ENCODE measurements around the gene NAALADL2. TPM values are rescaled to one million over a fixed set of nuclear protein-coding genes. Genes with fewer than 3 reads are reported as not detected.

The NAALADL2 gene
- total and polyA plus RNA-seq, 2 experiments from 2014 or later, result 3.4 to 15.3 TPM

GRCh38 chr3:175571096-175571495, 712.0 kb downstream of the NAALADL2 start:
- Histone ChIP-seq H3K4me2 (no peak overlapping the region), H3K27me3 (no peaks in the 10 kb centered on the region), H3K36me3 (replicated peaks; ENCODE audit: insufficient read depth, low read depth) (peaks cover 3% of the 10 kb centered on the region)

GRCh38 chr3:175573226-175573625, 714.1 kb downstream of the NAALADL2 start:
- H3K27me3 ChIP-seq, result no peaks in the 10 kb centered on the region
- no peaks in the 10 kb centered on the region for H3K79me2 ChIP-seq
- H3K4me3 ChIP-seq, result no peak overlapping the region
- H3K36me3 ChIP-seq (replicated peaks; ENCODE audit: insufficient read depth, low read depth), result peaks cover 3% of the 10 kb centered on the region
- no peak overlapping the region for H2AFZ ChIP-seq
- no peak for TF ChIP-seq EZH2 (IDR thresholded peaks at IDR 0.05; ENCODE audit: borderline replicate concordance)
- no peak for TF ChIP-seq EZH2phosphoT487 (IDR thresholded peaks at IDR 0.05; ENCODE audit: low read depth, severe bottlenecking, unreplicated experiment)
- no peak for TF ChIP-seq CTCF (IDR thresholded peaks at IDR 0.05; ENCODE audit: poor library complexity)
- no peaks in the 10 kb centered on the region for H3K9me3 ChIP-seq (ENCODE audit: low read depth)
- H4K20me1 ChIP-seq (ENCODE audit: insufficient read depth, poor library complexity, severe bottlenecking), result no peaks in the 10 kb centered on the region
- DNase-seq (ENCODE audit: low spot score), result no peak
- no peak overlapping the region for H3K27ac ChIP-seq
- WGBS (ENCODE audit: low lambda C conversion rate, missing lambda C conversion rate), result 78% methylated on average over 2 of the region's 2 CpGs
- H3K4me1 ChIP-seq (ENCODE audit: insufficient read depth), result no peaks in the 10 kb centered on the region
- H3K4me2 ChIP-seq, result no peak overlapping the region
- H3K9me2 ChIP-seq (replicated peaks; ENCODE audit: insufficient read depth), result no peaks in the 10 kb centered on the region

More at GRCh38 chr3:175571096-175571495, 712.0 kb downstream of the NAALADL2 start:
- no peaks in the 10 kb centered on the region for H3K79me2 ChIP-seq
- H3K4me1 ChIP-seq (ENCODE audit: insufficient read depth), result no peaks in the 10 kb centered on the region
- DNase-seq (ENCODE audit: low spot score), result no peak
- H3K9me3 ChIP-seq (ENCODE audit: low read depth), result no peaks in the 10 kb centered on the region
- no peaks in the 10 kb centered on the region for H4K20me1 ChIP-seq (ENCODE audit: insufficient read depth, poor library complexity, severe bottlenecking)
- TF ChIP-seq EZH2phosphoT487 (IDR thresholded peaks at IDR 0.05; ENCODE audit: low read depth, severe bottlenecking, unreplicated experiment) (no peak), EZH2 (IDR thresholded peaks at IDR 0.05; ENCODE audit: borderline replicate concordance) (no peak), CTCF (IDR thresholded peaks at IDR 0.05; ENCODE audit: poor library complexity) (no peak)
- H3K9me2 ChIP-seq (replicated peaks; ENCODE audit: insufficient read depth), result no peaks in the 10 kb centered on the region
- H2AFZ ChIP-seq, result no peak overlapping the region
- no peak overlapping the region for H3K4me3 ChIP-seq
- no peak overlapping the region for H3K27ac ChIP-seq

GRCh38 chr3:175580318-175580717, 721.2 kb downstream of the NAALADL2 start:
- TF ChIP-seq EZH2phosphoT487 (IDR thresholded peaks at IDR 0.05; ENCODE audit: low read depth, severe bottlenecking, unreplicated experiment), result no peak
- TF ChIP-seq CTCF (IDR thresholded peaks at IDR 0.05; ENCODE audit: poor library complexity), result no peak
- no peak for TF ChIP-seq EZH2 (IDR thresholded peaks at IDR 0.05; ENCODE audit: borderline replicate concordance)
- Histone ChIP-seq H3K4me2 (no peak overlapping the region), H3K4me3 (no peak overlapping the region), H3K4me1 (ENCODE audit: insufficient read depth) (no peaks in the 10 kb centered on the region), H3K36me3 (replicated peaks; ENCODE audit: insufficient read depth, low read depth) (no peaks in the 10 kb centered on the region), H2AFZ (no peak overlapping the region), H3K79me2 (no peaks in the 10 kb centered on the region), H3K9me3 (ENCODE audit: low read depth) (no peaks in the 10 kb centered on the region), H4K20me1 (ENCODE audit: insufficient read depth, poor library complexity, severe bottlenecking) (no peaks in the 10 kb centered on the region), H3K9me2 (replicated peaks; ENCODE audit: insufficient read depth) (no peaks in the 10 kb centered on the region), H3K27me3 (no peaks in the 10 kb centered on the region), H3K27ac (no peak overlapping the region)
- no peak for DNase-seq (ENCODE audit: low spot score)
- WGBS (ENCODE audit: low lambda C conversion rate, missing lambda C conversion rate), result 45% methylated on average over 1 of the region's 1 CpG

GRCh38 chr3:175585898-175586297, 726.8 kb downstream of the NAALADL2 start:
- 86% methylated on average over 2 of the region's 2 CpGs for WGBS (ENCODE audit: low lambda C conversion rate, missing lambda C conversion rate)
- Histone ChIP-seq H3K9me3 (ENCODE audit: low read depth) (no peaks in the 10 kb centered on the region), H3K9me2 (replicated peaks; ENCODE audit: insufficient read depth) (no peaks in the 10 kb centered on the region), H3K4me3 (no peak overlapping the region), H3K36me3 (replicated peaks; ENCODE audit: insufficient read depth, low read depth) (no peaks in the 10 kb centered on the region), H3K79me2 (no peaks in the 10 kb centered on the region), H3K4me1 (ENCODE audit: insufficient read depth) (no peaks in the 10 kb centered on the region), H3K4me2 (no peak overlapping the region), H3K27ac (no peak overlapping the region), H4K20me1 (ENCODE audit: insufficient read depth, poor library complexity, severe bottlenecking) (no peaks in the 10 kb centered on the region), H3K27me3 (no peaks in the 10 kb centered on the region), H2AFZ (no peak overlapping the region)
- DNase-seq (ENCODE audit: low spot score), result no peak
- TF ChIP-seq EZH2phosphoT487 (IDR thresholded peaks at IDR 0.05; ENCODE audit: low read depth, severe bottlenecking, unreplicated experiment) (no peak), EZH2 (IDR thresholded peaks at IDR 0.05; ENCODE audit: borderline replicate concordance) (no peak), CTCF (IDR thresholded peaks at IDR 0.05; ENCODE audit: poor library complexity) (no peak)

Measured in hepatocyte (in vitro differentiated cells).